LNCaP clone FGC (cell line): ENCODE results near the gene CCDC57.
"Not testable (repeated sequence)": the region's sequence is repeated elsewhere in the genome, so short reads cannot be mapped to it uniquely, and the experiment has no call there.

ENCODE experiments used
- DNase-seq: peaks from one replicate; pipeline ENCODE4 v3.0.0-alpha.2; 2011; ENCODE audit warnings: low read depth
- H3K4me3 ChIP-seq: 2 replicates; pipeline ENCODE4 v1.5.1; 2011; ENCODE audit warnings: mild to moderate bottlenecking, low read depth, low read length, control low read depth
- CTCF ChIP-seq: IDR thresholded peaks from 2 replicates; pipeline ENCODE4 v1.5.1; 2012; ENCODE audit warnings: mild to moderate bottlenecking; ENCODE audit not compliant: control insufficient read depth, insufficient read depth; ENCODE audit errors: extremely low read depth

CCDC57 gene

GRCh38 chr17:82255402-82255972 lies 42.8 kb upstream of the CCDC57 start:
- no peak overlapping the region for H3K4me3 ChIP-seq
- no peak for TF ChIP-seq CTCF
- DNase-seq, result no peak

- H3K4me3 ChIP-seq, DNase-seq: not testable (repeated sequence)
Observed at GRCh38 chr17:82254746-82255145, 42.1 kb upstream of the CCDC57 start.

GRCh38 chr17:82254096-82254495 lies 41.5 kb upstream of the CCDC57 start:
- not testable (repeated sequence) for DNase-seq, H3K4me3 ChIP-seq

GRCh38 chr17:82253179-82253544 lies 40.5 kb upstream of the CCDC57 start:
- H3K4me3 ChIP-seq, result no peak overlapping the region
- TF ChIP-seq CTCF, result no peak
- DNase-seq, result no peak

DNA sequence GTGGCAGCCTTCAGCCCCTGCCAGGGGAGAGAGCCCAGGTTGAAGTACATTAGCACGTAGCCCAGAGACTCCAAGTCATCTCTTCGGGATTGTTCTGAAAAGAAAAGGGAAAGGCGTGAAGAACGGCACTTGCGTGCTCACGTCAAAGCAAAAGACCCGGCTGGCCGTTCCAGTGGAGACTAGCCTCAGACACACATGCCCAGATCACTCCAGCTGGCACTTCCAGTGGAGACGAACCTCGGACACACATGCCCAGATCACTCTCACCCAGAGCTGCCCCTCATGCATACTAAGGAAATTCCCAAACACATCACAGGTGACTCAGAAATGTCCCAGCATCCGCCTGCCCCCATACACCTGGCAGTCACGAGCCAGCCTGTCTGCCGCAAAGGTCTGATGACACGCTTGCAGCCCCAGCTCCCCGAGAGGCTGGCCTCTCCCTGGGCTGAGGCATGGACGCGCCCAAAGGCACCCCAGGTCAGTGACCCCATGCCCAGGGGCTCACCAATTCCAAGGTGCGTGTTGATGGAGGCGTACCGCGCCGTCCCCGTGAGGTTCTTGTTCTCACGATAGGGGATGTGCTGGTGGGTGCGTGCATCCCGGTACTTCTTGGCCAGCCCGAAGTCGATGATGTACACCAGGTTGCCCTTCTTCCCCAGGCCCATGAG lies 40.0 kb upstream of the CCDC57 start:
- no peak overlapping the region for H3K4me3 ChIP-seq
- DNase-seq, result no peak
- TF ChIP-seq CTCF, result no peak

DNA sequence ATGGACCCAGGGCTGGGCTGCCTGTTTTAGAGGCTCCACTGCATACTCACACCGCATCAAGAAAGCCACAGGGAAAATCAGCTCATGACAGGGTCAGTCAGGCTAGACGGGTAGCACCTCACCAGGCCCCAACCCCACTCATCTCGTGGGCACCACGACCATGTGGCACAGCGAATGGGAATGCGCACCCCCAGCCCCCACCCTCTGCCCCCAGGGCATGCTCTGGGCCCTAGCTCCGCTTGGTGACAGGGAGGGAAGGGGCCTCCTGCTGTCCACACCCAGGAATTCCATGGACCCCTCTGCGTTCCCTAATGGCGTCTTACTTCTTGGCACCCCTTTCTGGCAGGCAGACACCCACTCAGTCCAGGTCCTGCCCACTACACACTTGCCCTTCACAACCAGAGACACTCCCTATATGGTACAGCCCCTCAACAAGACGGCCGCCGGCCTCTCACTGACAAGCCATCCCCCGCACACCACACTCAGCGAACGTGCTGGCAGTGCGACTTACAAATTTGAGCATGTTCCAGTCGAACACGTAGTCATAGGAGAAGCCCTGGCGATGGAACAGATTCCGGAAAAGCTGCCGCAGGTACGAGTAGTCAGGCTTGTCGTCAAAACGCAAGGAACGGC lies 38.3 kb upstream of the CCDC57 start:
- no peak for TF ChIP-seq CTCF
- H3K4me3 ChIP-seq, result no peak overlapping the region
- no peak for DNase-seq

- no peak overlapping the region for H3K4me3 ChIP-seq
- DNase-seq, result no peak
- no peak for TF ChIP-seq CTCF
Observed at GRCh38 chr17:82249896-82250581, 37.4 kb upstream of the CCDC57 start.
